CD14-positive monocyte (primary cell): Measurements from ENCODE around the gene DOCK4. TPM values are rescaled to one million over a fixed set of nuclear protein-coding genes. Genes with fewer than 3 reads are reported as not detected.

ENCODE experiments used
- DNase-seq, 3 donors: peaks; one replicate each; pipeline ENCODE4 v3.0.0-alpha.2; 2011 to 2022
- H2AFZ ChIP-seq: 2 replicates; pipeline ENCODE4 v1.6.0; 2012; ENCODE audit warnings: mild to moderate bottlenecking, low read depth, low read length, inconsistent platforms; ENCODE audit not compliant: insufficient read depth, poor library complexity, severe bottlenecking
- H3K27ac ChIP-seq, 2 donors: 1 replicate in 1 of 2; 2 replicates in 1 of 2; pipeline ENCODE4 v1.5.1; 2012 to 2013; ENCODE audit warnings: low read length in 2 of 2, control low read depth in 1 of 2, inconsistent platforms in 1 of 2, low read depth in 1 of 2, mild to moderate bottlenecking in 1 of 2
- H3K27me3 ChIP-seq, 2 donors: one replicate each; pipeline versions ENCODE4 v1.6.0 to v1.6.1; 2011 to 2013; ENCODE audit warnings: low read length in 2 of 2; ENCODE audit not compliant: control insufficient read depth in 2 of 2, insufficient read depth in 2 of 2
- H3K36me3 ChIP-seq, 2 donors: replicated peaks in 1 of 2; 1 replicate in 1 of 2; 2 replicates in 1 of 2; pipeline versions ENCODE4 v1.5.1 to v1.6.1; 2012 to 2013; ENCODE audit warnings: low read length in 2 of 2, control low read depth in 1 of 2, inconsistent platforms in 1 of 2, mild to moderate bottlenecking in 1 of 2; ENCODE audit not compliant: insufficient read depth in 2 of 2, control insufficient read depth in 1 of 2
- H3K4me1 ChIP-seq, 2 donors: 1 replicate in 1 of 2; 2 replicates in 1 of 2; pipeline versions ENCODE4 v1.5.1 to v1.6.1; 2012 to 2013; ENCODE audit warnings: low read length in 2 of 2, control low read depth in 1 of 2, inconsistent platforms in 1 of 2, mild to moderate bottlenecking in 1 of 2, moderate library complexity in 1 of 2; ENCODE audit not compliant: insufficient read depth in 2 of 2, control insufficient read depth in 1 of 2
- H3K4me2 ChIP-seq: replicated peaks from 2 replicates; pipeline ENCODE3; 2012; ENCODE audit warnings: low read length, moderate library complexity, mild to moderate bottlenecking; ENCODE audit not compliant: poor library complexity, severe bottlenecking; ENCODE audit errors: extremely low read depth
- H3K4me3 ChIP-seq, 3 experiments: fragments of 200-600 bp in 1 of 3; sonication (generic) in 1 of 3; replicated peaks in 1 of 3; 1 replicate in 2 of 3; 2 replicates in 1 of 3; pipeline ENCODE4 v1.5.1; 2011 to 2013; ENCODE audit warnings: low read length in 3 of 3, mild to moderate bottlenecking in 3 of 3, control low read depth in 2 of 3, low read depth in 2 of 3, inconsistent platforms in 1 of 3, moderate library complexity in 1 of 3
- H3K79me2 ChIP-seq: 2 replicates; pipeline ENCODE4 v1.6.0; 2012; ENCODE audit warnings: mild to moderate bottlenecking, control low read depth, inconsistent platforms, low read length, moderate library complexity; ENCODE audit not compliant: insufficient read depth
- H3K9ac ChIP-seq: 2 replicates; pipeline ENCODE4 v1.6.0; 2017; ENCODE audit warnings: low read length, mild to moderate bottlenecking; ENCODE audit not compliant: insufficient read depth, poor library complexity, severe bottlenecking
- H3K9me3 ChIP-seq, 2 donors: replicated peaks in 1 of 2; 1 replicate in 1 of 2; 2 replicates in 1 of 2; pipeline versions ENCODE4 v1.5.1 to v1.6.1; 2012 to 2013; ENCODE audit warnings: low read length in 2 of 2, control low read depth in 1 of 2; ENCODE audit not compliant: control insufficient read depth in 1 of 2, insufficient read depth in 1 of 2
- H4K20me1 ChIP-seq: 2 replicates; pipeline ENCODE4 v1.6.0; 2012; ENCODE audit warnings: mild to moderate bottlenecking, low read length, control low read depth, moderate library complexity; ENCODE audit not compliant: insufficient read depth
- H3K27ac Mint-ChIP-seq, 7 donors: one replicate each; pipeline ENCODE4 v1.8.0; 2020; ENCODE audit warnings: mild to moderate bottlenecking in 7 of 7, mixed read lengths in 7 of 7, moderate library complexity in 6 of 7, inconsistent platforms in 2 of 7
- H3K27me3 Mint-ChIP-seq, 3 donors: one replicate each; pipeline ENCODE4 v1.8.0; 2021 to 2022; ENCODE audit warnings: low read depth in 3 of 3, mild to moderate bottlenecking in 3 of 3, mixed read lengths in 3 of 3, moderate library complexity in 3 of 3, inconsistent platforms in 1 of 3
- H3K36me3 Mint-ChIP-seq, 2 donors: one replicate each; pipeline ENCODE4 v1.8.0; 2020; ENCODE audit warnings: mixed read lengths in 2 of 2, inconsistent platforms in 1 of 2, mild to moderate bottlenecking in 1 of 2
- H3K4me1 Mint-ChIP-seq: one replicate; pipeline ENCODE4 v1.8.0; 2020; ENCODE audit warnings: mild to moderate bottlenecking, mixed read lengths
- H3K4me3 Mint-ChIP-seq, 2 donors: one replicate each; pipeline ENCODE4 v1.8.0; 2020; ENCODE audit warnings: mild to moderate bottlenecking in 2 of 2, mixed read lengths in 2 of 2, moderate library complexity in 1 of 2
- H3K9me3 Mint-ChIP-seq, 7 donors: one replicate each; pipeline ENCODE4 v1.8.0; 2020 to 2022; ENCODE audit warnings: mixed read lengths in 7 of 7, mild to moderate bottlenecking in 6 of 7, moderate library complexity in 6 of 7, inconsistent platforms in 2 of 7
- CTCF ChIP-seq: fragments of 200-600 bp; IDR thresholded peaks from one replicate; pipeline ENCODE4 v1.8.0; 2022; ENCODE audit warnings: antibody characterized with exemption, mild to moderate bottlenecking
- WGBS: methylation state at CpG from one replicate; pipeline ENCODE4 v1.1.5; 2013; ENCODE audit warnings: missing lambda C conversion rate; ENCODE audit not compliant: insufficient coverage; 5-methylcytosine and 5-hydroxymethylcytosine counted together
- intact Hi-C, 2 donors: fragments of 100-400 bp; cut with micrococcal nuclease; formaldehyde crosslinking; loops; one replicate each; pipeline versions ENCODE4 v1.15.0 to v1.15.1; 2023
- polyA plus RNA-seq, 3 donors: library from polyadenylated mRNA; depleted of rRNA in 1 of 3; unstranded in 2 of 3; stranded (reverse) in 1 of 3; fragments of 300-500 nt in 2 of 3; fragments of >200 nt in 1 of 3; fragmentation: Illumina TruSeq in 2 of 3; gene quantifications; 1 replicate in 2 of 3; 2 replicates in 1 of 3; pipeline ENCODE4 v1.2.3, GENCODE V29; 2012 to 2021

Gene DOCK4
- polyA plus RNA-seq, 3 donors, result 1.3 to 5.0 (median 2.7) TPM

GRCh38 chr7:111853201-111853990, 352.8 kb downstream of the DOCK4 start:
- no peak overlapping the region for H2AFZ ChIP-seq
- no peaks in the 10 kb centered on the region for H3K27me3 ChIP-seq
- no peaks in the 10 kb centered on the region for H4K20me1 ChIP-seq
- H3K36me3 ChIP-seq, result no peaks in the 10 kb centered on the region
- no peak overlapping the region for H3K27ac ChIP-seq
- WGBS, result 91% methylated on average over 9 of the region's 10 CpGs
- DNase-seq, result no peak
- intact Hi-C loops, result no loop called here
- TF ChIP-seq CTCF, result no peak
- H3K36me3 Mint-ChIP-seq, result no peaks in the 10 kb centered on the region
- H3K9ac ChIP-seq, result no peak overlapping the region
- H3K9me3 Mint-ChIP-seq, result peaks cover 7 to 23% (median 22%) of the 10 kb centered on the region in 7 donors
- no peak overlapping the region for H3K4me2 ChIP-seq
- peaks cover 10 to 16% of the 10 kb centered on the region in 2 donors for H3K9me3 ChIP-seq
- peaks cover 4 to 6% (median 6%) of the 10 kb centered on the region in 3 donors for H3K27me3 Mint-ChIP-seq
- no peaks in the 10 kb centered on the region for H3K79me2 ChIP-seq
- no peaks in the 10 kb centered on the region for H3K4me1 ChIP-seq
- H3K4me1 Mint-ChIP-seq, result no peaks in the 10 kb centered on the region
- H3K4me3 Mint-ChIP-seq, result no peak overlapping the region
- no peak overlapping the region for H3K27ac Mint-ChIP-seq
- no peak overlapping the region for H3K4me3 ChIP-seq

GRCh38 chr7:111852081-111852480, 354.1 kb downstream of the DOCK4 start:
- WGBS, result 100% methylated on average over 5 of the region's 7 CpGs
- H4K20me1 ChIP-seq, result no peaks in the 10 kb centered on the region
- intact Hi-C loops, result no loop called here
- H3K9me3 Mint-ChIP-seq, result peaks cover 7 to 26% (median 24%) of the 10 kb centered on the region in 7 donors
- H3K27ac ChIP-seq, result no peak overlapping the region
- H3K4me2 ChIP-seq, result no peak overlapping the region
- no peaks in the 10 kb centered on the region for H3K36me3 ChIP-seq
- no peaks in the 10 kb centered on the region for H3K79me2 ChIP-seq
- H2AFZ ChIP-seq, result no peak overlapping the region
- no peaks in the 10 kb centered on the region for H3K27me3 ChIP-seq
- peak overlapping the region in 1 of 7 donors; percentile 55 for H3K27ac Mint-ChIP-seq
- H3K9me3 ChIP-seq, result peaks cover 10 to 17% of the 10 kb centered on the region in 2 donors
- no peak overlapping the region for H3K9ac ChIP-seq
- no peak for DNase-seq
- H3K36me3 Mint-ChIP-seq, result no peaks in the 10 kb centered on the region
- no peak overlapping the region for H3K4me3 ChIP-seq
- no peak for TF ChIP-seq CTCF
- H3K4me3 Mint-ChIP-seq, result no peak overlapping the region
- peaks cover 4 to 11% (median 6%) of the 10 kb centered on the region in 3 donors for H3K27me3 Mint-ChIP-seq
- H3K4me1 ChIP-seq, result no peaks in the 10 kb centered on the region
- no peaks in the 10 kb centered on the region for H3K4me1 Mint-ChIP-seq
